Melanocyte of skin (primary cell): ENCODE results near the gene MSH2. TPM values are rescaled to one million over a fixed set of nuclear protein-coding genes. Genes with fewer than 3 reads are reported as not detected.

Experiments
- small RNA-seq, 2 donors: library from RNA; depleted of rRNA; stranded (forward); fragments of <200 nt; gene quantifications; one replicate each; pipeline ENCODE3, GENCODE V24; 2012
- total RNA-seq, 2 donors: library from RNA; depleted of rRNA; stranded (reverse); fragments of >200 nt; gene quantifications; 2 replicates each; pipeline ENCODE4 v1.2.3, GENCODE V29; 2012

The MSH2 gene
- 10 to 100 TPM; 18.2 to 30.0 TPM for total RNA-seq

GRCh38 chr2:47402805-47403608 lies at the start of gene MSH2:
MSH2 (plus strand) TSS chr2:47403156; CDS start chr2:47403192, 36 bp downstream.

Small RNA genes within 50 kb of the gene (small RNA-seq; reads per million reads assigned to genes)
- 0 to 0.17 reads per million in 2 donors for gene MIR559
- gene RF00017: 0 reads per million in 2 donors
- 0 reads per million in 2 donors for gene RN7SKP119

Other genes starting within 250 kb of the MSH2 start
- gene STPG4, start 247.8 kb upstream of the MSH2 start, total RNA-seq: under 1 TPM in 1 of 2 donors, not detected in 1; 0.33 TPM
- 100 to 1,000 TPM; 252 to 469 TPM for gene CALM2, start 226.6 kb upstream of the MSH2 start, total RNA-seq
- gene EPCAM, start 33.8 kb upstream of the MSH2 start, total RNA-seq: under 1 TPM in 1 of 2 donors, not detected in 1; 0.33 TPM
- not detected for gene KCNK12, start 167.8 kb downstream of the MSH2 start, total RNA-seq